OCI-LY7 (cell line): ENCODE data around the gene ZBTB49.

Source experiments
- EZH2phosphoT487 ChIP-seq: fragments of 200-600 bp; sonication (generic); IDR thresholded peaks from 2 replicates; pipeline ENCODE4 v1.6.1; 2018; ENCODE audit warnings: low read depth, borderline replicate concordance, mild to moderate bottlenecking, mixed run types, antibody characterized with exemption, low read length, moderate library complexity, mixed read lengths
- TF ChIP-seq, protein P1 (sequence below): fragments of 200-600 bp; sonication (generic); conservative IDR thresholded peaks from 2 replicates; pipeline ENCODE4 v1.5.1; 2014; ENCODE audit warnings: mild to moderate bottlenecking, antibody characterized with exemption, low read length, moderate library complexity, mixed read lengths

DNA sequence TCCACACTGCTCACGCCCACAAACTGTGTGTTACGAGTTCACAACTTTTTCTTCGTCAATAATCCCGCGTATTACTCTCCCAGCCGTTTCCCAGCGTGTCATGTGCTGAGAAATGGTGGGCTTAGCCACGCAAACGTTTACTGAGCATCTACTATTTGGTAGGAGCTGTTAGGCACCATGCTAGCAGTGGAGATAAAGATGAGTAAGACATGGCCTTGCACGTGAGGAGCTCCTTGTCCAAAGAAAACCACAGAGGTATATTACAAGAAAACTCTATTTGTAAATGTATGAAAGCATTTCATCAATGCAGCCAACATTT is 41.2 kb upstream of the ZBTB49 start:
- TF ChIP-seq EZH2phosphoT487: no peak
- TF ChIP-seq, protein P1, sequence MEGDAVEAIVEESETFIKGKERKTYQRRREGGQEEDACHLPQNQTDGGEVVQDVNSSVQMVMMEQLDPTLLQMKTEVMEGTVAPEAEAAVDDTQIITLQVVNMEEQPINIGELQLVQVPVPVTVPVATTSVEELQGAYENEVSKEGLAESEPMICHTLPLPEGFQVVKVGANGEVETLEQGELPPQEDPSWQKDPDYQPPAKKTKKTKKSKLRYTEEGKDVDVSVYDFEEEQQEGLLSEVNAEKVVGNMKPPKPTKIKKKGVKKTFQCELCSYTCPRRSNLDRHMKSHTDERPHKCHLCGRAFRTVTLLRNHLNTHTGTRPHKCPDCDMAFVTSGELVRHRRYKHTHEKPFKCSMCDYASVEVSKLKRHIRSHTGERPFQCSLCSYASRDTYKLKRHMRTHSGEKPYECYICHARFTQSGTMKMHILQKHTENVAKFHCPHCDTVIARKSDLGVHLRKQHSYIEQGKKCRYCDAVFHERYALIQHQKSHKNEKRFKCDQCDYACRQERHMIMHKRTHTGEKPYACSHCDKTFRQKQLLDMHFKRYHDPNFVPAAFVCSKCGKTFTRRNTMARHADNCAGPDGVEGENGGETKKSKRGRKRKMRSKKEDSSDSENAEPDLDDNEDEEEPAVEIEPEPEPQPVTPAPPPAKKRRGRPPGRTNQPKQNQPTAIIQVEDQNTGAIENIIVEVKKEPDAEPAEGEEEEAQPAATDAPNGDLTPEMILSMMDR: no peak
